Transverse colon (tissue), 3 donors: ENCODE results near the gene KLF15.

ENCODE experiments used
- EP300 ChIP-seq: sonication (generic); formaldehyde crosslinking; IDR thresholded peaks from one replicate; pipeline ENCODE4 v1.6.1; 2017; ENCODE audit warnings: antibody characterized with exemption, low read depth
- POLR2AphosphoS5 ChIP-seq, 3 donors: sonication (generic); formaldehyde crosslinking; IDR thresholded peaks; one replicate each; pipeline ENCODE4 v1.6.1; 2016; ENCODE audit warnings: antibody characterized with exemption in 3 of 3

DNA sequence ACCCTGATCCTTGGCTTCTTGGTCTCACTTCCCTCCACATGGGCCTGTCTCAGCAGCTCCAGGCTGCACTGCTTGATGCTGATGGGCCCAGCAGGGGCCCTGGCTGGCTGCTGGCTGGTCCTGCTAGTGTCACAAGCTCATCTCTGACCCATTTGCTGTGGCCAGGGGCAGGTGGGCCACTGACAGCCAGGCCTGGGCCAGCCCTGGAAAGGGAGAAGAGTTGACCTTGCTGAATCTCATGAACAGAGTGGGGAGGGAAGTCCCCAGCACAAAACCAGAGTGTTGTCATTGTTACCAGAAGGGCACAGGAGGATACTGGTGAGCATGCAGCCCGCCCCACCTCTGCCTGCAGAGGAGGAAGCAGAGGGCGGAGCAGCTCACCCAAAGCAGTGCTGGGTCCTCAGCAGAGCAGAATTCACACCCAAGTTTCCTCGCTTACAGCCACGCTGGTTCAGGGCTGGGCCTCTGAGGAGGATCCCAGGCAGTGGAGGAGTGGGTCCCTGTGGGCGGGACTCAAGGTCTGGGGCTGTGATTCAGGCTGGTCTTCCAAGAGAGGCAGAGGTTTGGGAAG, 7.6 kb upstream of the KLF15 start:
- TF ChIP-seq POLR2AphosphoS5 (IDR thresholded peaks at IDR 0.05): no peak
- no peak for TF ChIP-seq EP300
